ENCODE data around the gene FRG2. TPM values are rescaled to one million over a fixed set of nuclear protein-coding genes. Genes with fewer than 3 reads are reported as not detected.

FRG2 gene
- polyA plus RNA-seq, 1 of the 3 experiments (the other 2 are of a cell fraction), result not detected

- 22% methylated on average over 8 of the region's 10 CpGs for WGBS (ENCODE audit: low lambda C conversion rate)
- Histone ChIP-seq H3K27ac (ENCODE audit: low read depth in 2 of 2, low read length in 1 of 2) (no peak overlapping the region), H3K4me3 (ENCODE audit: low read depth in 2 of 2, low read length in 1 of 2) (no peak overlapping the region), H4K20me1 (ENCODE audit: insufficient read depth) (no peaks in the 10 kb centered on the region), H3K9me3 (no peaks in the 10 kb centered on the region; the same call in 1 of the 2 replicates), H3K4me2 (no peak overlapping the region), H3K4me1 (ENCODE audit: control insufficient read depth in 1 of 2, insufficient read depth in 2 of 2, low read depth in 1 of 2, low read length in 1 of 2) (no peaks in the 10 kb centered on the region; a peak in 1 of 4 replicates), H3K9me2 (no peaks in the 10 kb centered on the region), H3K9ac (no peak overlapping the region), H3F3A (replicated peaks; ENCODE audit: insufficient read depth) (no peaks in the 10 kb centered on the region), H2AFZ (ENCODE audit: low read depth) (no peak overlapping the region), H3K27me3 (ENCODE audit: insufficient read depth) (no peaks in the 10 kb centered on the region; the same call in 1 of the 2 replicates), H3K79me2 (ENCODE audit: insufficient read depth) (no peaks in the 10 kb centered on the region), H3K36me3 (replicated peaks in 1 of 2; ENCODE audit: control insufficient read depth in 1 of 2, insufficient read depth in 2 of 2, low read length in 1 of 2) (no peaks in the 10 kb centered on the region)
- no peak for DNase-seq
- CTCF ChIA-PET, result no interaction called here
- TF ChIP-seq RAD21 (IDR thresholded peaks at IDR 0.05; ENCODE audit: low read length), result no peak
- no peak for TF ChIP-seq EZH2phosphoT487 (IDR thresholded peaks at IDR 0.05; ENCODE audit: borderline replicate concordance, low read depth)
- TF ChIP-seq IRF3 (IDR thresholded peaks at IDR 0.05; ENCODE audit: low read depth, low read length), result no peak
- no peak for TF ChIP-seq TCF12 (IDR thresholded peaks at IDR 0.05)
- TF ChIP-seq TAF1 (IDR thresholded peaks at IDR 0.05; ENCODE audit: borderline replicate concordance, low read depth, low read length), result no peak
- TF ChIP-seq ELF1 (IDR thresholded peaks at IDR 0.05), result no peak
- TF ChIP-seq RCOR1 (IDR thresholded peaks at IDR 0.05; ENCODE audit: low read length), result no peak
- no peak for TF ChIP-seq USF1 (IDR thresholded peaks at IDR 0.05; ENCODE audit: borderline replicate concordance, low read depth)
- no peak for TF ChIP-seq RXRA (IDR thresholded peaks at IDR 0.05; ENCODE audit: borderline replicate concordance, low read depth)
- POLR2A ChIA-PET, result no interaction called here
Measured at GRCh38 chr4:189979196-189980047, 47.6 kb downstream of the FRG2 start.

Small RNA genes within 50 kb of the gene (small RNA-seq; reads per million reads assigned to genes)
- gene RNA5SP174, result 0 to 1.1 (median 0) reads per million in 7 experiments
- gene RNA5SP175, result 0 to 7.6 (median 1.0) reads per million in 7 experiments

Other genes with a start within 250 kb of the FRG2 start
- 11.2 and 12.4 TPM in 2 replicates for gene FRG1, start 86.4 kb downstream of the FRG2 start, polyA plus RNA-seq (2012; rRNA removed)
- gene DBET, start 37.2 kb upstream of the FRG2 start, polyA plus RNA-seq (2012; rRNA removed), result not detected in 2 replicates
- not detected in 2 replicates for gene DUX4, start 146.5 kb upstream of the FRG2 start, polyA plus RNA-seq (2012; rRNA removed)